Panc1 (cell line): ENCODE results near the gene VEZF1.

Experiments used
- CTCF ChIP-seq: fragments of 450-650 bp; IDR thresholded peaks from 2 replicates; pipeline ENCODE4 v1.5.1; 2017; ENCODE audit warnings: mild to moderate bottlenecking
- POLR2AphosphoS5 ChIP-seq: IDR thresholded peaks from 2 replicates; pipeline ENCODE4 v1.6.1; 2012; ENCODE audit warnings: mild to moderate bottlenecking, low read depth, low read length, moderate library complexity

GRCh38 chr17:57945996-57946797 is 41.9 kb downstream of the VEZF1 start:
- TF ChIP-seq CTCF (no peak), POLR2AphosphoS5 (no peak)
